HL-60 (cell line): ENCODE results near the gene MAN1C1.

ENCODE experiments used
- GABPA ChIP-seq: IDR thresholded peaks from 2 replicates; pipeline ENCODE4 v1.6.1; 2012; ENCODE audit warnings: low read depth
- POLR2AphosphoS5 ChIP-seq: IDR thresholded peaks from 2 replicates; pipeline ENCODE4 v1.6.1; 2012; ENCODE audit warnings: low read depth
- TF ChIP-seq, protein P1 (sequence below): IDR thresholded peaks from one replicate; pipeline ENCODE4 v1.5.1; 2011; ENCODE audit warnings: low read length, control low read depth, inconsistent platforms; ENCODE audit not compliant: insufficient read depth
- TF ChIP-seq, protein P2 (sequence below): IDR thresholded peaks from 2 replicates; pipeline ENCODE4 v1.6.1; 2012; ENCODE audit warnings: low read depth; ENCODE audit not compliant: insufficient replicate concordance

DNA sequence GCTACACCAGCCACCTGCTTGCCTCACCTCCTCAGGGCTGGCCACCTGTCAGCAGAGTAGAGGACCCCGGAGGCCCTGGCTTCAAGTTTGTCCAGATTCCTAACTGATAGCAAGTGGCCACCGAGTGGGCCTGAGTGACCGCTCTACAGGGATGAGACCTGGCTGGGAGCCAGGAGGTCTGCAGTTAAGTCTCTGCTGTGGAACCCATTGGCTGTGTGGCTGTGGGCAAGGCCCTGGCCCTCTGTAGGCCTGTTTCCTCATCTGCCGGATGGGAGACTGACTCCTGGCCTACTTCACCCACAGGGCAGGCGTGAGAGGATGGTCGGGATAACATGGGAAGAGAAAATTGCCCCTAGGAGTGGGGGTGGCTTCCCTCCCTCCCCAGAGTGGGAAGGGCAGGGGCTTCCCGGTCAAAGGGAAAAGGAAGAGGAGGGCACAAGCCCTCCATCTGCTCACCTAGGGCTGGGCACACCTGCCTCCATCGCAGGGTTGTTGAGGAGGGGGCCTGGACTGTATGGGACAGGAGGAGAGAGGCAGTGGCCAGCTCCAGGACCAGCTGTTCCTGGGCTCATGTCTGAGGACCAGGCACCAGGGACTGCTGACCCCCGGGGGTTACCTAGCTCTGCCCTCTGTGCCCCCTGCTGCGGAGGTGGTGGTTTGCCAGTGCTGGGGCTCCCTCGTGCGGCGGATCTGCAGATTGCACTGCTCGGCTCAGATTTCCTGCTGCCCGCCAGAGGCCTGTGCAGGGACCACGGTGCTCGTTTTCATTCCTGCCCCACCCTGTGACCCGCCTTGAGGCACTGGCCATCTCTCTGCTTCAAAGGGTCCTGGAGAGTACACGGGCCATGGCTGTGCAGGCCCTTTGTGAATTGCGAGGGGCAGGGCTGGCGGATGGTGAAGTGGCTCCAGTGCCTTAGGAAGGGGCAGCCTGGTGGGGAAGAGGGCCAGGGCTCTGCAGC is 194.0 kb downstream of the MAN1C1 start:
- TF ChIP-seq, protein P1, sequence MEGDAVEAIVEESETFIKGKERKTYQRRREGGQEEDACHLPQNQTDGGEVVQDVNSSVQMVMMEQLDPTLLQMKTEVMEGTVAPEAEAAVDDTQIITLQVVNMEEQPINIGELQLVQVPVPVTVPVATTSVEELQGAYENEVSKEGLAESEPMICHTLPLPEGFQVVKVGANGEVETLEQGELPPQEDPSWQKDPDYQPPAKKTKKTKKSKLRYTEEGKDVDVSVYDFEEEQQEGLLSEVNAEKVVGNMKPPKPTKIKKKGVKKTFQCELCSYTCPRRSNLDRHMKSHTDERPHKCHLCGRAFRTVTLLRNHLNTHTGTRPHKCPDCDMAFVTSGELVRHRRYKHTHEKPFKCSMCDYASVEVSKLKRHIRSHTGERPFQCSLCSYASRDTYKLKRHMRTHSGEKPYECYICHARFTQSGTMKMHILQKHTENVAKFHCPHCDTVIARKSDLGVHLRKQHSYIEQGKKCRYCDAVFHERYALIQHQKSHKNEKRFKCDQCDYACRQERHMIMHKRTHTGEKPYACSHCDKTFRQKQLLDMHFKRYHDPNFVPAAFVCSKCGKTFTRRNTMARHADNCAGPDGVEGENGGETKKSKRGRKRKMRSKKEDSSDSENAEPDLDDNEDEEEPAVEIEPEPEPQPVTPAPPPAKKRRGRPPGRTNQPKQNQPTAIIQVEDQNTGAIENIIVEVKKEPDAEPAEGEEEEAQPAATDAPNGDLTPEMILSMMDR = peak; percentile 62
- TF ChIP-seq POLR2AphosphoS5 = no peak
- TF ChIP-seq GABPA = no peak
- TF ChIP-seq, protein P2, sequence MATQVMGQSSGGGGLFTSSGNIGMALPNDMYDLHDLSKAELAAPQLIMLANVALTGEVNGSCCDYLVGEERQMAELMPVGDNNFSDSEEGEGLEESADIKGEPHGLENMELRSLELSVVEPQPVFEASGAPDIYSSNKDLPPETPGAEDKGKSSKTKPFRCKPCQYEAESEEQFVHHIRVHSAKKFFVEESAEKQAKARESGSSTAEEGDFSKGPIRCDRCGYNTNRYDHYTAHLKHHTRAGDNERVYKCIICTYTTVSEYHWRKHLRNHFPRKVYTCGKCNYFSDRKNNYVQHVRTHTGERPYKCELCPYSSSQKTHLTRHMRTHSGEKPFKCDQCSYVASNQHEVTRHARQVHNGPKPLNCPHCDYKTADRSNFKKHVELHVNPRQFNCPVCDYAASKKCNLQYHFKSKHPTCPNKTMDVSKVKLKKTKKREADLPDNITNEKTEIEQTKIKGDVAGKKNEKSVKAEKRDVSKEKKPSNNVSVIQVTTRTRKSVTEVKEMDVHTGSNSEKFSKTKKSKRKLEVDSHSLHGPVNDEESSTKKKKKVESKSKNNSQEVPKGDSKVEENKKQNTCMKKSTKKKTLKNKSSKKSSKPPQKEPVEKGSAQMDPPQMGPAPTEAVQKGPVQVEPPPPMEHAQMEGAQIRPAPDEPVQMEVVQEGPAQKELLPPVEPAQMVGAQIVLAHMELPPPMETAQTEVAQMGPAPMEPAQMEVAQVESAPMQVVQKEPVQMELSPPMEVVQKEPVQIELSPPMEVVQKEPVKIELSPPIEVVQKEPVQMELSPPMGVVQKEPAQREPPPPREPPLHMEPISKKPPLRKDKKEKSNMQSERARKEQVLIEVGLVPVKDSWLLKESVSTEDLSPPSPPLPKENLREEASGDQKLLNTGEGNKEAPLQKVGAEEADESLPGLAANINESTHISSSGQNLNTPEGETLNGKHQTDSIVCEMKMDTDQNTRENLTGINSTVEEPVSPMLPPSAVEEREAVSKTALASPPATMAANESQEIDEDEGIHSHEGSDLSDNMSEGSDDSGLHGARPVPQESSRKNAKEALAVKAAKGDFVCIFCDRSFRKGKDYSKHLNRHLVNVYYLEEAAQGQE = no peak
